Prostate gland (tissue), 2 donors: ENCODE data around the gene BTG4.

ENCODE experiments used
- POLR2A ChIP-seq: fragments of 450-650 bp; IDR thresholded peaks from one replicate; pipeline ENCODE4 v1.6.1; 2016; ENCODE audit warnings: antibody characterized with exemption, mild to moderate bottlenecking
- POLR2AphosphoS5 ChIP-seq: sonication (generic); formaldehyde crosslinking; IDR thresholded peaks from one replicate; pipeline ENCODE4 v1.6.1; 2017; ENCODE audit warnings: antibody characterized with exemption
- TF ChIP-seq, protein P1 (sequence below), 4 experiments: fragments of 200-600 bp in 2 of 4; fragments of 450-650 bp in 2 of 4; sonication (generic) in 2 of 4; IDR thresholded peaks; 1 replicate in 3 of 4; 2 replicates in 1 of 4; pipeline ENCODE4 v1.5.1; 2016 to 2019; ENCODE audit warnings: antibody characterized with exemption in 4 of 4, mild to moderate bottlenecking in 2 of 4, moderate library complexity in 2 of 4

DNA sequence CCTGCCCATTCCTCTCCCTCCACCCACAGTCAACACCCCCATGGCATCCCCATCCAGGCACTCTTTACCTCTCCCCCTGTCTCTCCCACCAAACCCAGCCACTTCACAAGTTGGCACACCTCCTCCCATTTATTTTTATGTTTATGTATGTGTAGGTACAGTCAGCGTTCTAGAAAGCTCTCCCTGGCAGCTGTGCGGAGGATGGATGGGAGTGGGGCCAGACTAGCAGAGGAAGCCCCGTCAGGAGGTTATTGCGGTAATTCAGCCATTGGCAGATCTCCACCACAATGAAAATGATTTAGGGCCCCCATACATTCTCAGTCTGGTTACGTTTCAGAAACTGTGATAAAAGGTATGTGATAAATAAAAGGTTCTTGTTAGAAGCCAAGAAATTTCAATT, 51.3 kb downstream of the BTG4 start:
- TF ChIP-seq POLR2A: no peak
- TF ChIP-seq, protein P1, sequence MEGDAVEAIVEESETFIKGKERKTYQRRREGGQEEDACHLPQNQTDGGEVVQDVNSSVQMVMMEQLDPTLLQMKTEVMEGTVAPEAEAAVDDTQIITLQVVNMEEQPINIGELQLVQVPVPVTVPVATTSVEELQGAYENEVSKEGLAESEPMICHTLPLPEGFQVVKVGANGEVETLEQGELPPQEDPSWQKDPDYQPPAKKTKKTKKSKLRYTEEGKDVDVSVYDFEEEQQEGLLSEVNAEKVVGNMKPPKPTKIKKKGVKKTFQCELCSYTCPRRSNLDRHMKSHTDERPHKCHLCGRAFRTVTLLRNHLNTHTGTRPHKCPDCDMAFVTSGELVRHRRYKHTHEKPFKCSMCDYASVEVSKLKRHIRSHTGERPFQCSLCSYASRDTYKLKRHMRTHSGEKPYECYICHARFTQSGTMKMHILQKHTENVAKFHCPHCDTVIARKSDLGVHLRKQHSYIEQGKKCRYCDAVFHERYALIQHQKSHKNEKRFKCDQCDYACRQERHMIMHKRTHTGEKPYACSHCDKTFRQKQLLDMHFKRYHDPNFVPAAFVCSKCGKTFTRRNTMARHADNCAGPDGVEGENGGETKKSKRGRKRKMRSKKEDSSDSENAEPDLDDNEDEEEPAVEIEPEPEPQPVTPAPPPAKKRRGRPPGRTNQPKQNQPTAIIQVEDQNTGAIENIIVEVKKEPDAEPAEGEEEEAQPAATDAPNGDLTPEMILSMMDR (IDR thresholded peaks at IDR 0.05): no peak
- no peak for TF ChIP-seq POLR2AphosphoS5
